ENCODE data around the gene DNAJB13.

DNAJB13 gene

GRCh38 chr11:74000307-74001133 lies 49.7 kb downstream of the DNAJB13 start:
- no peak for DNase-seq (ENCODE audit: low read depth)

- DNase-seq (ENCODE audit: low read depth) = no peak
Observed at GRCh38 chr11:74001822-74002286, 51.0 kb downstream of the DNAJB13 start.

- DNase-seq (ENCODE audit: low read depth) = no peak
Observed at GRCh38 chr11:74002832-74003231, 52.0 kb downstream of the DNAJB13 start.

- DNase-seq (ENCODE audit: low read depth) = no peak
Observed at GRCh38 chr11:74004046-74004695, 53.3 kb downstream of the DNAJB13 start.

- peak; percentile 66 for DNase-seq (ENCODE audit: low read depth)
Observed at GRCh38 chr11:74004759-74005615, 54.2 kb downstream of the DNAJB13 start.

GRCh38 chr11:74005721-74006517 lies 55.1 kb downstream of the DNAJB13 start:
- DNase-seq (ENCODE audit: low read depth) = no peak

- DNase-seq (ENCODE audit: low read depth) = no peak
Observed at GRCh38 chr11:74006743-74007304, 56.0 kb downstream of the DNAJB13 start.

- no peak for DNase-seq (ENCODE audit: low read depth)
Observed at GRCh38 chr11:74007691-74008372, 57.0 kb downstream of the DNAJB13 start.

GRCh38 chr11:74008373-74009229 lies 57.8 kb downstream of the DNAJB13 start, which contains the start of gene UCP3:
Gene UCP3, minus strand, starts transcription at chr11:74009085. Its CDS starts 2,043 bp downstream, at chr11:74007042.
- no peak for DNase-seq (ENCODE audit: low read depth)

GRCh38 chr11:74009230-74009547 lies 58.4 kb downstream of the DNAJB13 start:
- no peak for DNase-seq (ENCODE audit: low read depth)

GRCh38 chr11:74009675-74010305 lies 59.0 kb downstream of the DNAJB13 start:
- no peak for DNase-seq (ENCODE audit: low read depth)

- no peak for DNase-seq (ENCODE audit: low read depth)
Observed at GRCh38 chr11:74010306-74011300, 59.8 kb downstream of the DNAJB13 start.

- DNase-seq (ENCODE audit: low read depth) = peak; percentile 29
Observed at GRCh38 chr11:74011360-74012073, 60.7 kb downstream of the DNAJB13 start.

- no peak for DNase-seq (ENCODE audit: low read depth)
Observed at GRCh38 chr11:74012074-74012809, 61.4 kb downstream of the DNAJB13 start.

GRCh38 chr11:74013141-74013540 lies 62.3 kb downstream of the DNAJB13 start:
- DNase-seq (ENCODE audit: low read depth) = no peak

- DNase-seq (ENCODE audit: low read depth) = no peak
Observed at GRCh38 chr11:74014880-74015279, 64.1 kb downstream of the DNAJB13 start.
